HG02763 (cell line): ENCODE measurements around the gene VAV2.
"Not testable (repeated sequence)": the region's sequence is repeated elsewhere in the genome, so short reads cannot be mapped to it uniquely, and the experiment has no call there.

Source experiments
- ATAC-seq: cut with Tn5 transposase; IDR thresholded peaks from one replicate; pipeline ENCODE4 v1.9.1; 2021; ENCODE audit warnings: mild to moderate bottlenecking, moderate library complexity; ENCODE audit not compliant: unreplicated experiment

The VAV2 gene

DNA sequence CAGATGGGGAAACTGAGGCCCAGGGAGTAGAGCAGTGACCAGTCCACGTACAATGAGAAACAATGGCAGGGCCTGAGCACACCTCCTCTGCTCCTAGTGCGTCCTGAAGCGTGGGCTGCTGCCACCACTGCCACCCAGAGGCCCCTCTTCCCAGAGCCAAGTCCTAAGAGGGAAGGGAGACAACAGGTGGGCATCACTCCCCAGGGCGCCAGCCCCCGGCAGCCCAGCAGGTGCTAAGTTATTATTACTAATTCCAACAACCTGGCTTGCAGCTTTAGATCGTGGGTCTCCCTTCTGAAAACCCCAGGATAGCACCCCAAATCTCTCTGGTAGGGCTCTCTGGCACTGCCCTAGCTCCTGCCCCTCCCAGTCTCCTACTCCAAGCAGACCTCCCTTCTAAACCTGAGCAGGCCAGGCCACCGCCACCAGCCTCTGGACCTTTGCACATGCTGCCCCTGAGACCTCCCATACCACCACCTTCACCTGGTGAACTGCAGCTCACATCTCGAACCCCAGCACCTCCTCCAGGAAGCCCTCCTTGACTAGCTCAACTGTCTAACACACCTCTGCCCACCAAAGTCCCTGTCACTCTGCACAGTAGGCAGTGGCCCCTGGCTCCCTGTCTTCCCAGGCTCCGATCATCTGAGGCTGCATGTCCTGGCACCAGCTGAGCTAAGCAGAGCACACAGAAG, 65.8 kb downstream of the VAV2 start:
- ATAC-seq = no peak

DNA sequence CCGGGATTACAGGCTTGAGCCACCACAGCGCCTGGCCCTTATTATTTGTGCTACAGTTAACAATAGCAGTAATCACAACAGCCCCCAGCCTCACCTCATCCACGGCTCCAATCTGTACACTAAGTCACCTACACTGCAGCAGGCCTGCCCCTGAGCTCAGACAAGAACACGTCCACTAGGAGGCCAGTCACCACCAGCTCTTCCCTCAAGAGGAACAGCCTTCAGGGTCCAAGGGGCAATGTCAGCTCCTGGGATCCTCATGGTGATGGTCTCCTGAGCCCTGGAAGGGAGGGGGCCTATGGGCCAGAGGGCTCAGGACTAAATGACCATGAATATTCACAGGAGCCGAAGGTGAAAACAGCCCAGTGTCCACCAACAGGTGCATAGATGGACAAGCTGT, 67.7 kb downstream of the VAV2 start:
- ATAC-seq = no peak

DNA sequence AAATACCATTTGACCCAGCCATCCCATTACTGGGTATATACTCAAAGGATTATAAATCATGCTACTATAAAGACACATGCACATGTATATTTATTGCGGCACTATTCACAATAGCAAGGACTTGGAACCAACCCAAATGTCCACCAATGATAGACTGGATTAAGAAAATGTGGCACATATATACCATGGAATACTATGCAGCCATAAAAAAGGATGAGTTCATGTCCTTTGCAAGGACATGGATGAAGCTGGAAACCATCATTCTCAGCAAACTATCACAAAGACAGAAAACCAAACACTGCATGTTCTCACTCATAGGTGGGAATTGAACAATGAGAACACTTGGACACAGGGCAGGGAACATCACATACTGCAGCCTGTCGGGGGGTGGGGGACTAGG, 68.5 kb downstream of the VAV2 start:
- ATAC-seq = not testable (repeated sequence)

DNA sequence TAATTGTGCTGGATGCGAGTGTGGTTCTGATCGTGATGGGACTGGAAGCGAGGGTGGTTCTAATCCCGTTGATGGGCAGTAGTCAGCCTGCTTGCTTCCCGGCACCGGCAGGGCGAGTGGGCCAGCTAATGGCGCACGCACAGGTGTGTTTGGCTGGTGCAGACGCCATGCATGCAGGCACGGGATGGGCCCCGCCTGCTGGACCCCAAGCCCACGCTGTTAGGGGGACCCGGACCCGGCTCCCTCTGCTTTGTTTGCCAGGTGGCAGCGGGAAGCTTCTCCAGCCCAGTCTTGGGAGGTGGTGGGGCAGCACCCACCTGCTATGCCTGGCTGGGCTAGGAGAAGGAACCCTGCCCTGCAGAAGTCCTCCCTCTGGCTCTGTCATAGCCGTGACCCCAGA, 70.3 kb downstream of the VAV2 start:
- ATAC-seq = no peak

DNA sequence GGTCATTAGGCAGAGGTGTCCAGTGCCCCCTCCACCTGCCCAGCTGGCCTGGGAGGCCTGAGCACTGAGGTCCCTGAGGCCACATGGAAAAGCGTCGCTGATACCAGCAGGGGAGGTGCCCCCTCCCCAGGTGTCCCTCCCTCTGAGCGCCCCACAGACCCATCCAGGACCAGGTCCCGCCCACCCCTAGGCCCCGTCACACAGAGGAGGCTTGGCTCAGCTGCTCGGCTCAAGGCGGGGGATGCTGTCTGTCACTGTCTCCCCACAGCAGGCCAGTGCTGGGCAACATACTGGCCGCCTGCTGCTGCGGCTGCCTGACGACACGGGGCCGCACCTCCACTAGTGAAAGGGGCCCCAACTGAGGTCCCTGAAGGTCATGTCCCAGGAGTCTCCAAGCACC, 71.7 kb downstream of the VAV2 start:
- ATAC-seq = no peak

DNA sequence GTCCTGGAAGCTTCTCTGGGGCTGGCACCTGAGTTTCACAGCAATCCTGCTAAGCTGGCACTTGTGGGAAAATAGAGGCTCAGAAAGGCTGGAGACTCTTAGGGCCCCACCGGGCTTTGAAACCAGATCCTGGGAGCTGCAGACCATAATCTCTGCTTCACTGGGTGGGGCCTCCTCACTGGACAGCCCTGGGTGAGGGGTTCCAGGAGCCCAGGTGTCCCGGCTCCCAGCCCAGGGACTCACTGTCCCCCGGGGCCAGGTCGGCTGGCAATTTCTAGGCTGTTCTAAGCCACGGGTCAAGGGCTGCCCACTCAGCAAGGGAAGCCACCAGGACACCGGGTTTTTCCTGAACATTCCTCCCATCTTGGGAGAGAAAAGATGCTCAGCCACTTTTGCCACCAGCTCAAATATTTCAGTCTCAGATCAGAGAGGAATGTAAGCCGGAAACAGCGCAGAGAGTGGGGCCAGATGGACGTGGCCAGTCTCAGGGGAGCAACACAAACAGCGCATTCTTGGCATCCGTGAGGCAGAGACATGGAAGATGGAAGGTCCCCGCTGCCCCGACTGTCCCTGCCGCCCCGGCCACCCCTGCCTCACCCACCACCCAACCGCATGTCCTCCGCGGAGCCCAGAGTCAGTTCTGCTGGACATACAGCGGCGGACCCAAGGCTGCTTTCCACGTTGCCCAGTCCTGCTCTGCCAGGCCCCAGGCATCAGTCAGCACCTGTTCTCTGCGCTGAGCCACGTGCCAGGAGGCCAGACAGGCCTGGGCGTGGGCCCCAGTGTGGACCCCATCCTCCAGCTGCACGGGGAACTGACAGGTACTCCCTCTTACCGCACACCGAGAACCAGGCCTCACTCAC, 72.6 kb downstream of the VAV2 start:
- ATAC-seq = no peak

DNA sequence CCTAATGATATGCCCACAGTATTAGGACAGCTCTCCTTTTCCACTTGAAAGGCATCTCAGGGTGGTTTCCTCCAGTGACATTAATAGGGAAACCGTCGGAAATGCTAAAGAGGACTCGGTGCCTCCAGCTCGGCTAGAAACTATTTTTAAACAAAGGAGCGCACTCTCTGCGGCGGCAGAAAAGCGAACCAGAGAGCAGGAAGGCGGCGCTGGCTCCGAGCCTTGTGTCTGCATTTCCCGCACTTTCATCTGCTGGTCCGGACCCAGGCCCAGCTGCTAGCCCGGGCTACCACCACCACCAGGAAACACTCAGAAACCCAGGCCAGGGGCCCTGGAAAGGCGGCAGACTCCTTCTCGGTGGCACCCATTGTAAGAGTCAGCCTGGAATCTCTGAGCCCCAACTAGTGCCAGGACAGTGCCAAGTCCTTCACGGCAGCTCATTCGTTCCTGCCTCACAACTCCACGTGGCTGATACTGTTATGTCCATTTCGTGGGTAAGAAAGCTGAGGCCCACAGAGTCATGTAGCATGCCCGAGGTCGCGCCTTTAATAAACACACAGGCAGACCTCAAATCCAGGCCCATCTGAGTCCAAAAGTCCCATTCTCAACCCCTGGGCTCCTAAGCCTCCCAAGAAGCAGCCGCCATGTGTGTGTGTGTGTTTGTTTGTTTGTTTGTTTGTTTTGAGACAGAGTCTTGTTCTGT, 73.9 kb downstream of the VAV2 start:
- ATAC-seq = no peak

DNA sequence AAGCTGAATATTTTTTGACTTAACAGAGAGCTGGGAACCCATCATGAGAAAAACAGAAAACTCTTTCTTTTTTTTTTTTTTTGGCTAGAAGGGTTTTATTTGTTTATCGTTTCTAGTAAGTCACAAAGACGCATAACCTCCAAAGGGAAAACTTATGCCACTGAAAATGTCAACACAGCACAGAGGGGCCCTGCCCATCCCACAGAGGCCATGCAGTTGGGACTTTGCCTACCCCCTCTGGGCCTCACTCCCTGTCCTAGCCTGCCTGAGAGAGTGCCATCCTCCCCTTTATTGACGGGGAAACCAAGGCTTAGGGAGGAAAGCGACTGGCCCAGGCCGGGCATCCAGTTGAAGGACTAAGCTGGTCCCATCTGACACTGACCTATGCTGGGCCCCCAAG, 74.7 kb downstream of the VAV2 start:
- no peak for ATAC-seq

DNA sequence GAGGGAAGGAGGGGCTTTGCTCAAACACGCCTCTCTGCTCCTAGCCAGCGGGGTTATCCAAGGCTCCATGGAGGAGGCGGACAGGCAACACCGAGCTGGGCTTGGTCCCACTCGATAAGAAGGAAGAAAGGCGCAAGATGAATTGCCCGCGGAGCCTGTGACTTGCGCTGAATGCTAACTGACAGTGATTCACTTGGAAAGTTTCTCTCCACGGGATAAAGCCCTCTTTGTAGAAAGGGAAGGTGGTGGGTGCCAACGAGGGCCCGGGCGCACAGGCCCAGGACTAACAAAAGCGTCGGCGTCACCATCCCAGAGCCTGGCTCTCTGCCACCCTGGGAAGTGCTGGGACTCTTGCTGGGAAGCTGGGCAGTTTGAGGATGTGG, 76.0 kb downstream of the VAV2 start:
- ATAC-seq = no peak

DNA sequence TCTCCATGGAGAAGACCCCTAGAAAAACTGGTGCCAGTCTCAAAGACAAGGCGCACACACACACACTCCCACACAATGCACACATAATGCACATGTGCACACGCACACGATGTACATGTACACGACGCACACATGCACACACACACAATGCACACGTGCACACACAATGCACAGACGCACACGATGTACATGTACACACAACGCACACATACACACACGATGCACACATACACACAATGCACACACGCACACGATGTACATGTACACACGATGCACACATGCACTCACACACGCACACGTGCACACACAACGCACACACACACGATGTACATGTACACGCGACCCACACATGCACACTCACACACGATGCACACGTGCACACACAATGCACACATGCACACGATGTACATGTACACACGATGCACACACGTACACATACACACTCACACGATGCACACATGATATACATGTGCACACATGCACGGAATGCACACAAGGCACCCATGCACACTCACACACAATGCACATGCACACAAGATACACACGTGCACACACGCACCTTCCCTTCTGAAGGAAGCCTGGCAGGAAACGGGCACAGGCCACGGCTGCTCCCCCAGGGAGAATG, 76.5 kb downstream of the VAV2 start:
- no peak for ATAC-seq

DNA sequence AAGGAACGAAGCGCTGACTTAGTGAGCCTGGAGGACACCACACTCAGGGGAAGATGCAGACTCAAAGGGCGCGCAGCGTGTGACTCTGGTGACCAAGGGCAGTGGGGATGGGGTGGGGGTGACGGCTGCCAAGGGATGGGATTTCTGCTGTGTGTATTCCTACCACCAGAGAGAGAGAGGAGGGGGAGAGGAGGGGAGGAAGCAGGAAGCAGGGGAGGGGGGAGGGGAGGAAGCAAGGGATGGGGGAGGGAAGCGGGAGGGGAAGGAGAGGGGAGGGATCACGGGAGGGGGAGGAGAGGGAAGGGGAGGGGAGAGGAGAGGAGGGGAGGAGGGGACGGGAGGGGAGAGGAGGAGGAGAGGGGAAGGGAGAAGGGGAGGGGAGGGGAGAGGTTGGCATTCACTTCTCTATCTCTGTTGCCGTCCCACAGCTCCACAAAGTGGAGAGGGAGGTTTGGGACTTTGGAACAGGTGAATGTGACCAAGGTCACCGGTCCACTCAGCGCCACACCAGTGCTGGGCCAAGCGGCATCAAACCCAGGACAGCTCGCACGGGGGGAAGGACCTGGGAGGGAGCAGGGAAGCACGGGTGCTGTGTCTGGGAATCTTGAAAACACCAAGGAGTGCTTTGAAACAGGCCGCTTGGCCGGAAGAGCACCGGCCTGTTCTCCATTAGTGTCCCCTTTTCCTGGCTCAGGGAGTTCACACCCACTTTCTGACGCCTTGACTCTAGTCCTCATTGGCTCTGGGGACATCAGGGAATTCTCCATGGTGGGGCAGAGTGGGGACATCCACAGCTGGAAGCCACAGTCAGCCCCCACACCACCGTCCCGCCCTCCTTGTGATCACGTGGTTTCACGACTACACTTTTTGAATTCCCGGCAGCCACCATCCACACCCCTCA, 77.4 kb downstream of the VAV2 start:
- ATAC-seq = no peak

DNA sequence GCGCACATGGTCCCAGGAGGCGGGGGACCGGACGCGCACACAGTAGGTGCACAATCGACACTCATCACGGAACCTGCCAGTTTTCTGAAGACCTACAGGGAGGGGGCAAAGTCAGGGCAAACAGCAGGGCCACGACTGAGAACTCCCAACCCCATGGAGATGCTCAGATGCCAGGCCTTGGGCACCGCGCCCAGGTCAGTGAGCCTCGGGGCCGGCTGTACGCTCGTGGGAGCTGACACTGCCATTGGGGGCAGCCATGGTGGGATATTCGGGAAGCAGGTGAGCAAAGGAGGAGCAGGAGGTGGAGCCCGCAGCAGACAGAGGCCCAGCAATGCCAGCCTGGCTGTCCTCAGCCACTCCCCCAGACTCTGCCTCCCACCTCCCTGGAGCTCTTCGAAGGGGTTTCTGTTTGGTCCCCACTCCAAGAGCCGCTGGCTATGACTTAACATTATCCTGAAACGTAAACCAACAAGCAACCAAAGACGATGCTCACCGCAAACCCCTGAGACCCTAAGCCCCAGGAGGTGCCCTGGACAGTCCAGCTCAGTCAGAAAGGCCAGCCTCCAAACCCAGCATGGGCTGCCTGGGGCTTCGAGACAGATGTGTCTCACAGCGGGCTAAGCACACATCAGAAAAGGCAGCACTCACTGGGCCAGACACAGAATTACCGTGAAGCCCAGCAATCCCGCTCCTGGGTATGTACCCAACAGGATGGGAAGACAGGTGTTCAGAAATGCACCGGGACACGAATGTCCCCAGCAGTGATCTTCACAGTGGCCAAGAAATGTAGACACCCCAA, 78.4 kb downstream of the VAV2 start:
- no peak for ATAC-seq

DNA sequence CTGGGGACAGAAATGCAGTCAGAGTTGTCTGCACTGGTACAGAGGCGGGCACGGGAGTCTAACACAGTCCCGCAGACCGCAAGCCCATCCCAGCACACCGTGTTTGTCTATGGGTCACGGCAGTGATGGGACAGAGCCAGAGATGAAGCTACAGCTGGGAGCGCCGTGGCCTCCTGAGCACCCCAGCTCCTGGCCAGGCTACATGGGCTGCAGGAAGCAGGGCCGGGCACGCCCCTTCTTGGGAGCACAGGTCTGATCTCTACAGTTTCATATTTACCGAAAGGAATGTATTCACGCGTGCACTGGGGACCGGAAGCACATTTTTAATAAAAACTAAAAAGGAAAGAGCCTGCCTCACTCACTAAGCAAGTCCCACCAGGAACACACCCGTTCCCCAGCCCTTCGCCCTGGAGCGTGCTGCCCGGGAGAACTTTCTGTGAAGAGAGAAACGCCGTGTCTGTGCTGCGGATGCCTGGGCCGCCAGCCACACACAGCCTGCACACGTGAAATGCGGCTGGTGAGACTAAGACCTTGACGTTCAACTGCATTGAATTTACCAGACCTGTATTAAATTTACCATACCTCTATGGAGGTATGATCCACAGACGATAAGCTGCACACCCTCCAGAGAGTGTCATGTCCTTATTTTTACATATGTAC, 81.1 kb downstream of the VAV2 start:
- no peak for ATAC-seq

DNA sequence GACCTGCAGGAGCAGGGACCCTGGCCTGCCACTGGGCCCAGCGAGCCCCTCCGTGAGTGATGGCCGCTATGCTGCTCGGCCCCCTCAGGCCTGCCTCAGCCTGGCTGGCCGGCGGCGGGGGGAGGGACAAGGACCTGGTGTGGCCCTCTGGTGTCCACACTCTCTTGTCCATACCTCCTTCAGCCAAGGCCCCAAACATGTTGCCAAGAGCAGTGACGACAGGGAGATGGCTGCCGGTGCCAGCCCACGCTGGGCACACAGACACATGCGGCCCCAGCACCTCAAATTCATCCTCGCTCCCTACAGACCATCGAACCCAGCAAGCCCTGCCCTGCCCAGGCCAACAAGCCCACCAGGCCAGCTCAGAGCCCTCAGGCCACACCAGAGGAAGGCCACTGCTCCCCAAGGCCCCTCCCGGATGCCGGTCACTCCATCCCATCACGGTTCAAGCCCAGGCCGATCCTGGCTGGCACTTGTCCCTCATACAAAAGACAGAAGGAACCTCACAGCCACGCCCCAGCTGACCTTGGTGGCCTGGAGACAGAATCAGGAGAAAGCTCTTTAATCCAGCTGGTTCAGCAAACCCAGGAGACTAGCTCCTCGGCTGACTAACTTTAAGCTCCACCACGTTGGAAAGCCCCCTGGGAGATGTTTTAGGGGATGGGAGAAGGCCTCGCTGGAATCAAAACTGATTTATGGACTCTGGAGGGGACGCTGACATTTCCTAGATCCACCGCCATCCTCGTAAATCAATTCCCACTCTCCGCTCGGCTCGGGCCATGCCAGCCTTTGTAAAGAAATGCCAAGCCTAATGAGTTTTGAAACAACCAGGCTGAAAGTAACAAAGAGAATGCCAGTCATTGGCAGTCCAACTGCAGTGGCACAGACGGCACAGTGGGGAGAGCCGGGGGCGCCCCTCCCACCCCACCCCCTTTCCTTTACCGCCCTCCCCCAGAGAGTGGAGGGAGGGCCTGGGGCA, 84.9 kb downstream of the VAV2 start:
- ATAC-seq = no peak

DNA sequence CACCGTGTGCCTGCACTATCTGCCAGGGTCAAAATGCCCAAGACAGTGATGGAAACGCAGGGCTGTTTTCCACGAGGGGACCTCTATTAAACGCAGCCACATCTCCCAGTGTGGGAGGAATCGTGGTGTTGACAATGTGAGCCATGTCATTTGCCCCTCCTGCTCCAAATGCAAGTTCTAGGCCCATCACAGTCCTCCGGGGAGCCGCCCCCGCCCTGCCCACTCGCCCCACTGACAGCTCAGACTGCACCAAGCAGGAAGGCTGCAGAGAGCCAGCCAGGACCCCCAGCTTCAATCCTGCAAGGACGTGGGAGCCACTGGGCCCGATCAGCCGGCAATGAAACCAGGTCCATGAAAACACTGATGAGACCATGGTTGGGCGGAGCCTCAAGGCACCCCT, 85.9 kb downstream of the VAV2 start:
- no peak for ATAC-seq

DNA sequence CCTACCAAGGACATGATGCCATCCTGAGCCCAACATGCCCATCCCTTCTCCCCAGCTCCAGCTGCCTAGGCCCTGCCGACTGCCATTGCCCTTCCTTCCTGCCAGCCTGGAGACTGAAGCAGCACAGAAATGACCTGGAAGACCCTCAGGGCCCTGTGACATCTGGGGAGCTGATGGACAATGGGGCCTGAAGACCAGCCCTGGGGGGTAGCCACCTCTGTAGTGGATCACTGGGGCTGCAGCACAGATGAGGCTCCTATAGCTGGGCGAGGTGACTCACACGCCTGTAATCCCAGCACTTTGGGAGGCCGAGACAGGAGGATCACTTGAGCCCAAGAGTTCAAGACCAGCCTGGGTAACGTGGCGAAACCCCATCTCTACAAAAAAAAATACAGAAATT, 86.6 kb downstream of the VAV2 start:
- no peak for ATAC-seq

DNA sequence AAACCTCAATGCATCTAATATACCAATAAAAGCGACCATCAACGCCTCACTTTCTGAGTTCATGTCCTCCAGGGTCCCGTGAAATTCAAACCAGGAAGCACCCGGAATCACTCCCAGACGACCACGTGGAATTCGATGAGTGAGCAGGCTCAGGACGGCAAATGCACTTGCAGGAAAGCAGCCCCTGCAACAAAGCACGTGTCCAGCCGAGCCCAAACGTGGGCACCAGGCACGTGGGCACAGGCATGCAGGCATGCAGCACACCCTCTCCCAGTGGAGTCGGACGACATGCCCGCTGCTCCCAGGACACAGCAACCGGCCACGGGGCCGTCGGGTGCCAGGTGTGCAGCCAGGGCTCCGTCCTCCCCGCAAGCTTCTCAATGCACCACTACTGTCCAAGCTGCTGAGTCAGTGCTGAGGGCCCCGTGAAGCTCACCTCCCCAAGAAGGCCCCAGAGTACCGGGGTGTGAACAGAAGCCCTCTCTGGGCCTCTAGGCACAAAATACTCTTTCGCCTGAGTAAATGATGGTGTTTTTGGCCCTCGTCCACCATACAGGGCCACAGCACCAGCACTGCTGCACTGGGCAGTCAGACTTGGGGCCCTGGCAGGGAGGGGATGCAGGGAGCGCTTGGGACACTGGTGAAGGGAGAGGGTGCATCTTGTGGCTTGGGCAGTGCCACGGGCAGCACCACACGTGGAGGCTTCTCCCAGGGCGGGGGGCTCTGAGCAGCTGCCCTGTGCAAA, 87.6 kb downstream of the VAV2 start:
- no peak for ATAC-seq
